HepG2 (cell line): ENCODE results near the gene PLEKHB2.

Source experiments
- MYC ChIP-seq: sonication (generic); formaldehyde crosslinking; IDR thresholded peaks from 2 replicates; pipeline ENCODE4 v1.9.0; 2021; ENCODE audit warnings: missing genetic modification reagents, borderline replicate concordance
- SP2 ChIP-seq: sonication (generic); formaldehyde crosslinking; IDR thresholded peaks from 2 replicates; pipeline ENCODE4 v1.5.1; 2020; ENCODE audit warnings: mild to moderate bottlenecking, missing genetic modification reagents

DNA sequence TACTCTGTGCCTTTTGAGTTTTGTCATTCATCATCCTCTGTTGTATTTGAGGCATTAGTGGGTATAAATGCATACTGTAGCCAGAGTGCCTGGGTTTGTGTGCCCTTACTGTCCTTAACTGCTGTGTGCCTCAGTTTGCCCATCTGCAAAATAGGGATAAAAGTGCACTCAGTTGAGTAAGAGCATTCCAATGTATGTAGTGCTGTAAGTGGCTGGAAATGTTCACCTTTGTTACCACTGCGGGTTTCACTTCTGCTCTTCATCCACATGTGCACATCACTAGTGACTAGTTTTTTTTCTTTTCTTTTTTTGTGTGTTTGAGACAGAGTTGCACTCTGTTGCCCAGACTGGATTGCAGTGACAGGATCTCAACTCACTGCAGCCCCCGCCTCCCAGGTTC lies 39.9 kb downstream of the PLEKHB2 start:
- TF ChIP-seq MYC (CRISPR knock-in tag) (no peak), SP2 (CRISPR knock-in tag) (no peak)
